Neural crest cell (in vitro differentiated cells): Measurements from ENCODE around the gene TTC24. TPM values are rescaled to one million over a fixed set of nuclear protein-coding genes. Genes with fewer than 3 reads are reported as not detected.

Experiments used
- DNase-seq: peaks from one replicate; pipeline ENCODE4 v3.0.0; 2021; ENCODE audit warnings: low read depth, mixed read lengths, low spot score
- H3K27ac Mint-ChIP-seq: one replicate; pipeline ENCODE4 v1.8.0; 2021; ENCODE audit warnings: mild to moderate bottlenecking, mixed read lengths; ENCODE audit not compliant: unreplicated experiment
- H3K27me3 Mint-ChIP-seq: 2 replicates; pipeline ENCODE4 v1.8.0; 2021; ENCODE audit warnings: low read depth, mild to moderate bottlenecking, mixed read lengths
- H3K36me3 Mint-ChIP-seq: 2 replicates; pipeline ENCODE4 v1.8.0; 2021; ENCODE audit warnings: low read depth, mild to moderate bottlenecking, mixed read lengths
- H3K4me1 Mint-ChIP-seq: 2 replicates; pipeline ENCODE4 v1.8.0; 2021; ENCODE audit warnings: mixed read lengths
- H3K4me3 Mint-ChIP-seq: one replicate; pipeline ENCODE4 v1.8.0; 2021; ENCODE audit warnings: mild to moderate bottlenecking, mixed read lengths
- H3K9me3 Mint-ChIP-seq: 2 replicates; pipeline ENCODE4 v1.8.0; 2021; ENCODE audit warnings: mixed read lengths
- total RNA-seq: library from RNA; stranded (reverse); gene quantifications from 2 replicates; pipeline ENCODE4 v1.2.1, GENCODE V29; 2021
- TF ChIP-seq, protein P1 (sequence below): fragments of 200-600 bp; sonication (generic); conservative IDR thresholded peaks from 2 replicates; pipeline ENCODE4 v1.5.0; 2021; ENCODE audit warnings: antibody characterized with exemption, mild to moderate bottlenecking

TTC24 gene
- total RNA-seq, 1 donor from 2014 or later, result not detected

DNA sequence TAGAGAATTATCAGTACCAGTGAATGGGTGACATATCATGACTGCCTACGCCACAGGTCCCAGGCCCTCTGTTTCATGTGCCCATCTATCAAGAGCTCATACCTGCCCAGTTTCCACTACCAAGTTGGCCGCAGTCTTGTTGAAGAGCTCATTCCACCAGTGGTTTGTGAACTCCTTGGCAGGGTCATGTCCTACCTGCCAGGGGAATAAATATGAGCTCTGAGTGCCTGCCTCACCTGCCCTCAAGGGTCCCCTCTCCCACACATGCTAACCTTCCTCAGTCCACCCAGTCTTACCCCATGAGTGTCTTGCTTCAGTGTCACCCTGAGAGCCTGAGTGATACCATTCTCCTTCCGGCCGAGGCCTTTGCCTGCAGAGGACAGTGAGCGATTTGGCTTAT lies 18.6 kb downstream of the TTC24 start:
- DNase-seq, result no peak
- Mint-ChIP-seq H3K36me3 (peaks cover 13% of the 10 kb centered on the region), H3K27ac (no peak overlapping the region), H3K4me3 (peak overlapping the region; percentile 92), H3K4me1 (peaks cover 44% of the 10 kb centered on the region), H3K9me3 (no peaks in the 10 kb centered on the region), H3K27me3 (no peaks in the 10 kb centered on the region)
- TF ChIP-seq, protein P1, sequence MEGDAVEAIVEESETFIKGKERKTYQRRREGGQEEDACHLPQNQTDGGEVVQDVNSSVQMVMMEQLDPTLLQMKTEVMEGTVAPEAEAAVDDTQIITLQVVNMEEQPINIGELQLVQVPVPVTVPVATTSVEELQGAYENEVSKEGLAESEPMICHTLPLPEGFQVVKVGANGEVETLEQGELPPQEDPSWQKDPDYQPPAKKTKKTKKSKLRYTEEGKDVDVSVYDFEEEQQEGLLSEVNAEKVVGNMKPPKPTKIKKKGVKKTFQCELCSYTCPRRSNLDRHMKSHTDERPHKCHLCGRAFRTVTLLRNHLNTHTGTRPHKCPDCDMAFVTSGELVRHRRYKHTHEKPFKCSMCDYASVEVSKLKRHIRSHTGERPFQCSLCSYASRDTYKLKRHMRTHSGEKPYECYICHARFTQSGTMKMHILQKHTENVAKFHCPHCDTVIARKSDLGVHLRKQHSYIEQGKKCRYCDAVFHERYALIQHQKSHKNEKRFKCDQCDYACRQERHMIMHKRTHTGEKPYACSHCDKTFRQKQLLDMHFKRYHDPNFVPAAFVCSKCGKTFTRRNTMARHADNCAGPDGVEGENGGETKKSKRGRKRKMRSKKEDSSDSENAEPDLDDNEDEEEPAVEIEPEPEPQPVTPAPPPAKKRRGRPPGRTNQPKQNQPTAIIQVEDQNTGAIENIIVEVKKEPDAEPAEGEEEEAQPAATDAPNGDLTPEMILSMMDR, result no peak

DNA sequence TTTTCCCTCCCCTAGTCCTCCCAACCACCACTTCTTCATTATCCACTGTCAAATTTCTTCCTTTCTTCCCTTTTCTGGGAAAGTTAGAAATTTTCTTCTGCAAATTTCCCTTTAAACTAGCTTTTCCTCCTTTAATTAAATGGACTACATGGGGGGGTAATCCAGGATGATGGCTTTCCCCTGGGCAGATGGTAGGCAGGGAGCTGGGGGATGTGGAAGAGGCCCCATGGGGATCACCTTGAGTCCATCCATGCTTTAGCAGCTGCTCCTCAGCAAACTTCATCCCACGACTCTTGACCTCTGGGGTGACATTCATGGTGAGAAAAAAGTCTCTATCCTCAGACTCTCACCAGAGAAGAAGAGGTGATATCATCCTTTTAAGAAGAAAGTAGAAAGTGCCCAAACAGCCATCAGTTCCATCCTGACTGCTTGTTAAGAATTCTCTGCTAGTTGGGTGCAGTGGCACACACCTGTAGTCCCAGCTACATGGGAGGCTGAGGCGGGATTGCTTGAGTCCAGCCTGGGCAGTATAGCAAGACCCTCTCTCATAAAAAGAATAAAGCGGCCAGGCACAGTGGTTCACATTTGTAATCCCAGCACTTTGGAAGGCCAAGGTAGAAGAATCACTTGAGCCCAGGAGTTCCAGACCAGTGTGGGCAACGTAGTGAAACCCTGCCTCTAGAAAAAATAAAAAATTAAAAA lies 19.4 kb downstream of the TTC24 start:
- TF ChIP-seq, protein P1, result no peak
- no peaks in the 10 kb centered on the region for H3K9me3 Mint-ChIP-seq
- H3K27me3 Mint-ChIP-seq, result no peaks in the 10 kb centered on the region
- peak overlapping the region; percentile 92 for H3K4me3 Mint-ChIP-seq
- peaks cover 13% of the 10 kb centered on the region for H3K36me3 Mint-ChIP-seq
- no peak overlapping the region for H3K27ac Mint-ChIP-seq
- H3K4me1 Mint-ChIP-seq, result peaks cover 44% of the 10 kb centered on the region
- DNase-seq, result no peak

DNA sequence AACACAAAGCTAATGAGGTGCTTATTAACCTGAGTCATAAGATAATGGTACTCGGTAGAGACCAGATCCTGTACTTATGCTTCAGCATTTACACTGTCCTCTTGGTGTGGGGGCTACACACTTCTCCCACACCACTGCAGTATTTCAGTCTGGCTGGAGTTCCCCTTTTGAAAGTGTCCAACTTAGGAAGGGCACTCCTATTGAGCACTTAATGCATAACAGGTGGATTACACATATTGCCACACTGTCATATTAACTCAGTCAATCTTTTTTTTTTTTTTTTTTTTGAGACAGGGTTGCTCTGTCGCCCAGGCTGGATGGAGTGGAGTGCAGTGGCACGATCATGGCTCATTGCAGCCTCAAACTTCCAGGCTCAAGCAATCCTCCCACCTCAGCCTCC lies 20.3 kb downstream of the TTC24 start:
- TF ChIP-seq, protein P1, result peak; percentile 15
- no peak for DNase-seq
- Mint-ChIP-seq H3K9me3 (no peaks in the 10 kb centered on the region), H3K36me3 (peaks cover 13% of the 10 kb centered on the region), H3K4me3 (peak overlapping the region; percentile 92), H3K27me3 (no peaks in the 10 kb centered on the region), H3K27ac (no peak overlapping the region), H3K4me1 (peaks cover 35% of the 10 kb centered on the region)

DNA sequence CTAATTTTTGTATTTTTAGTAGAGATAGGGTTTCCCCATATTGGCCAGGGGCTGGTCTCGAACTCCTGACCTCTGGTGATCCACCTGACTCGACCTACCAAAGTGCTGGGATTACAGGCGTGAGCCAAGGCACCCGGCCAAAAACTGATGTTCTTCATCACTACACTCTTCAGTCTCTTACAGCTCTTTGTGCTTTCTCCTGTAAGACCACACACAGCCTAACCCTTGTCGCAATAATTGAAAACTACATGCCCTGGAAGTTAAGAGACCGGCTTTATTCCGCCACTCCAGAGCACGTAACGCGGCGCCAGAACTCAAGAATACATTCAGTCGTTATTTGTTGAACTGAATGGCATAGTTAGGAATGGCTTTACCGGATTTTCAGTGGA lies 21.2 kb downstream of the TTC24 start:
- Mint-ChIP-seq H3K27ac (no peak overlapping the region), H3K36me3 (peaks cover 5% of the 10 kb centered on the region), H3K27me3 (no peaks in the 10 kb centered on the region), H3K9me3 (no peaks in the 10 kb centered on the region), H3K4me3 (peak overlapping the region; percentile 92), H3K4me1 (peaks cover 27% of the 10 kb centered on the region)
- TF ChIP-seq, protein P1, result no peak
- no peak for DNase-seq

DNA sequence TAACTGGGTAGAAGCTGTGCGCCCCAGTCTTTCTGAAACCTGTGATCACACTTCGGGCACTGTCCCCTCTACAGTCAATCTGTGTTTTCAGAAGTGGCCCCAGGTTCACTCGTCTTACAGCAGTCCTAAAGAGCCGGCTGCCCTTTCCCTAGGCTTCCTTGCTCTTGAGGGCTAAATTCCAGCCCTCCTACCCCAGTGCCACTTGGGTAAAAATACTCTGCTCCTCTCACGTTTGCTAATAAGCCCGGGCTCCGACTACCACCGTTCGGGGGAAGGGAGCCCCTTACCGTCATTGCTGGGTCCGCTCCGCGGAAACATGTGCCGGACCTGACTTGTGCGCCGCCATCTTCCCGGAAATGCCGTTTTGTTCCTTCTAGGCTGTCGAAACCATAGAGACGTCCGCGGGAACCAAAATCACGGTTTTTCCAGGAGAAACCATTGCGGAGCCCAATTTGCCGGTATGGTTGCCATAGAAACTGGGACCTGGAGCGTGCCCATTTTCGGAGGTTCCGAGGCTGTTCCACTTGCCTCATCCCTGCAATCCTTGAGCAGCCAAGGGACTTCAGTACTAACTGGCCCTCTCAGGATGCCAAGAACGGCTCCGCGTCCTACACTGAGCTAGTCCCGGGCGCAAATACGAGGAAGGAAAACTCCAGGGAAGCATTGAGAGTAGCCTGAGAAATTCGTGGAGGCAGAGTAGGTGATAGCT lies 21.8 kb downstream of the TTC24 start, which contains the start of gene GPATCH4:
Gene GPATCH4, minus strand, starts transcription at position 358 of the 709 bp plus-strand sequence.
- Mint-ChIP-seq H3K4me3 (peak within 1 kb of the TSS; percentile 92), H3K27ac (peak within 1 kb of the TSS; percentile 94), H3K4me1 (peaks cover 27% of the 10 kb centered on the region), H3K27me3 (no peaks in the 10 kb centered on the region), H3K9me3 (no peaks in the 10 kb centered on the region), H3K36me3 (peaks cover 5% of the 10 kb centered on the region)
- TF ChIP-seq, protein P1, result no peak
- DNase-seq, result peak; percentile 66
